GM21786 (cell line): ENCODE data around the gene SLC13A5.

Experiments used
- ATAC-seq: cut with Tn5 transposase; IDR thresholded peaks from one replicate; pipeline ENCODE4 v1.9.1; 2021; ENCODE audit not compliant: unreplicated experiment

SLC13A5 gene

DNA sequence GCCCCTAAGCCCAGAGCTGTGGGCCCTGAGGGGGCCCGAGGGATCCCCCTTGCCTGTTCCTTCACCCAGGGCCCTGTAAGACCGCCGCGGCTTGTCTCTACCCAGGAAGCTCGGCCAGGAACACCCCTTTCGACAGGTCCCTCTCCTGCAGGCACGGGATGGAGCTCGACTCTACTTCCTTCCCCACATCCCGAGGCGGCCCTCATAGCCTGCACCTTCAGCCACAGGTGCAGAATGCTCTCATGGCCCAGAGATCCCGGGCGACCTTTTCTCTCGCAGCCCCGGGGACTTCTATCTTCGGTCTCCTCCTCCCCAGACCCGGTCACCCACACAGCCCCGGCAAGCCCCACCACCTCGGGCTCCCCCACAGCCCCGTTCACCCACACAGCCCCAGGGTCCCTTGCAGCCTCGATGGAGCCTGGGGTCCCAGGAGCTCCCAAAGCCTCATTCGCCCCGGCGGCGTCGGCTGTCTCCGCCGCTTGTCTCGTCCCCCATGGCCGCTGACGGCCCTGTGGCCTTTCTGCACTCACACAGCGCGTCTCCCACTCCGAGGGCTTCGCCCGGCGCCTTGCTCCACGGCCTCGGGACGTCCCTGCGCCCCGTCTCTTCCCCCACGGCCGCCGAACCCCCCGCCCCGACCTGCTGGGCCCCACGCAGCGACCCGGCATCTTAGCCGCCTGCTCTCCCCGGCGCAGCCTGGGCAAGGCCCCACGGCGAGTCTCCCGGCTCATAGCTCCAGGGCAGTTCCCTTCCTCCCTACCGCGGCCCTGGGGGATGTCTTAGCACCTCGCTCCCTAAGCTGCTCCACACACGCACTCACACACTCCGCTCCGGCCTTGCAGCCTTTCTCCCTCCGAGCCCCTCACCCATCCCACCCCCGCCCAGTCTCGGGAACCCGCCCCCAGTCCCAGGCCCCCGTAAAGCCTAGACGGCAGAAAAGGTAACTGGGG lies 73.3 kb downstream of the SLC13A5 start:
- no peak for ATAC-seq

DNA sequence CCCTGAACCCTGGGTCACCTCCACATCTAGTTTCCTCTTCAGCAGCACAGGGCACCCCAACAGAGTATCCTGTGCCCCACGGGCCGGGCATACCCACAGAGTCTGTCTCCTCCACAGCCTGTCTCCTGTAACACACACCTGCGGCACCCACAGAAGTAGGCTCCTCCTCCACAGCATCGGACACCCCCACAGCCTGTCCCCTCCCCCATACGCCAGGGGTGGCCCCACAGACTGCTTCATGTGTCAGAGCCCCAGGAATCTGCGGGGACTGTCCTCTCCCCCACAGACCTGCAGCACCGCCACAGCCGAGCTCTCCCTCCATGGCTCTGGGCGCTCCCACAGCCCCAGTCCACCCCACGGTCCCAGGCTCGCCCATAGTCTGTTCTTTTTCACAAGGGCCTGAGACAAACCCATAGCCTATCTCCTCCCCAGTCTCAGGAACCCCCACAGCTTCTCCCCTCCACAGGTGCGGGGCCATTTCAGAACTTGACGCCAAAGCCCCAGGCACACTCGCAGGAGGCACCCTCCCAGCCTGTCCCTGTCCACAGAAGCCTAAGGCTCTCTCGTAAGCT lies 74.1 kb downstream of the SLC13A5 start:
- ATAC-seq = no peak

- no peak for ATAC-seq
Observed at GRCh38 chr17:6638046-6638908, 74.9 kb downstream of the SLC13A5 start.

DNA sequence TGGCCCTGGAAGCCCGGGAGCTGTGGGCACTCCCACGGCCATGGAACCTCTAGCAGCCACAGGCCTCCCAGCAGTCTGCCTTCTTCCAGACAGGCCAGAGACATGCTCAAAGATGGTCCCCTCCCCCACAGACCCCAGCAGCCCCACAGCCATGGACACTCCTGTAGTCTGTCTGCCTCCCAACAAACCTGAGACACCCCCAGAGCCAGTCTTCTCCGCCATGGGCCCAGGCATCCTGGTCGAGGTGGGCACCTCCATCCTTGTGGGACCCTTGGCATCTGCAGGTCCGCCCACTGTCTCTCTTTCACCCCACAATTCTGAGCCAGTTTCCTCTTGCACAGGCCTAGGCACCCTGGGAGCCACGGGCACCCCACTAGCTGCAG lies 75.7 kb downstream of the SLC13A5 start:
- ATAC-seq = no peak

- no peak for ATAC-seq
Observed at GRCh38 chr17:6636616-6637457, 76.3 kb downstream of the SLC13A5 start.

- no peak for ATAC-seq
Observed at GRCh38 chr17:6636105-6636504, 77.1 kb downstream of the SLC13A5 start.
